Measurements from ENCODE around the gene E2F8.

The E2F8 gene

GRCh38 chr11:19251577-19251976 is 10.8 kb upstream of the E2F8 start:
- FAIRE-seq: no peak

GRCh38 chr11:19246816-19247215 is 6.1 kb upstream of the E2F8 start:
- no peak for FAIRE-seq

- no peak for FAIRE-seq
Observed at GRCh38 chr11:19245351-19245750, 4.6 kb upstream of the E2F8 start.

GRCh38 chr11:19244621-19245020 is 3.9 kb upstream of the E2F8 start:
- no peak for FAIRE-seq

- FAIRE-seq: no peak
Observed at GRCh38 chr11:19244084-19244483, 3.3 kb upstream of the E2F8 start.

- FAIRE-seq: no peak
Observed at GRCh38 chr11:19243613-19244012, 2.9 kb upstream of the E2F8 start.

- no peak for FAIRE-seq
Observed at GRCh38 chr11:19243143-19243542, 2.4 kb upstream of the E2F8 start.

GRCh38 chr11:19242179-19242932 is 1.6 kb upstream of the E2F8 start:
- FAIRE-seq: no peak

GRCh38 chr11:19241260-19242178 is 774 bp upstream of the E2F8 start:
- FAIRE-seq: no peak

- no peak for FAIRE-seq
Observed at GRCh38 chr11:19239039-19239438, 1.7 kb downstream of the E2F8 start.

GRCh38 chr11:19237813-19238212 is 2.9 kb downstream of the E2F8 start:
- FAIRE-seq: no peak

GRCh38 chr11:19237381-19237780 is 3.4 kb downstream of the E2F8 start:
- FAIRE-seq: no peak

- FAIRE-seq: no peak
Observed at GRCh38 chr11:19234231-19234817, 6.4 kb downstream of the E2F8 start.

- FAIRE-seq: no peak
Observed at GRCh38 chr11:19232910-19233503, 7.7 kb downstream of the E2F8 start.

- FAIRE-seq: no peak
Observed at GRCh38 chr11:19229671-19230070, 11.1 kb downstream of the E2F8 start.

- no peak for FAIRE-seq
Observed at GRCh38 chr11:19228968-19229367, 11.8 kb downstream of the E2F8 start.

GRCh38 chr11:19226378-19227195 is 14.2 kb downstream of the E2F8 start:
- no peak for FAIRE-seq

GRCh38 chr11:19225581-19225980 is 15.2 kb downstream of the E2F8 start:
- FAIRE-seq: no peak

GRCh38 chr11:19225123-19225522 is 15.6 kb downstream of the E2F8 start:
- FAIRE-seq: no peak

- FAIRE-seq: no peak
Observed at GRCh38 chr11:19220903-19221724, 19.6 kb downstream of the E2F8 start.

GRCh38 chr11:19218786-19219460 is 21.8 kb downstream of the E2F8 start:
- no peak for FAIRE-seq

All from G401.6 (cell line).